NCI-H1092 treated with DMSO at 0.1 percent for 48 hours (cell line): ENCODE measurements around the gene HEG1.
A peak's percentile ranks its signal among the peaks of the same experiment; 100 is the strongest.

ENCODE experiments used
- DNase-seq: peaks from one replicate; lab custom pipeline; 2025; lab: John Stamatoyannopoulos, UW

HEG1 gene

DNA sequence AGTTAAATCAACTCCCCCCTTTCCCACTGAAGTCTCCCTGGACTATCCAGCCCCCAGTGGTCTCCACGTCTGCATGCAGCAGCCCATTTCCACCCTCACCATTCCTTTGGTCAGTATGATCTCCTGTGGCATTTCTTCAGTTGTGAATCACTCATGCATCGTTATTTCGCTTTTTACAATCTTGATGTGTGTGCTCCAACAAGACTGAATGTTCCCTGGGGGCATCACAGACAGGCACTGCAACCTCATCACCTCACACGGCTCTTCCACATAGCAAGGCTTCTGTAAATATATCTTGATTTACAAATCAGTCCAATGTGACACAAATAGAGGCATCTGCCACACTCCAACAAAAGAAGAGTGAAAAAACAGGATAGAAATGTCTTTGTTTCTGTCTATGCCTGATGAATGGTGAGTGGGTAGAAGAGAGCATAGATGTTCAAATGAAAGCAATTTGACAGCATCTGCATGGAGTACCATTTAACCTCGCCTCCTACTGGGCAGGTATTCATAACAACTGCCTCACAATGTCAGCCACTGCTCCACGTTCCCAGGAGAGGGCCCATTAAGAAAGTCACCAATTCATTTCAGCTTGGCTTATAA, 5.2 kb downstream of the HEG1 start:
- no peak for DNase-seq

DNA sequence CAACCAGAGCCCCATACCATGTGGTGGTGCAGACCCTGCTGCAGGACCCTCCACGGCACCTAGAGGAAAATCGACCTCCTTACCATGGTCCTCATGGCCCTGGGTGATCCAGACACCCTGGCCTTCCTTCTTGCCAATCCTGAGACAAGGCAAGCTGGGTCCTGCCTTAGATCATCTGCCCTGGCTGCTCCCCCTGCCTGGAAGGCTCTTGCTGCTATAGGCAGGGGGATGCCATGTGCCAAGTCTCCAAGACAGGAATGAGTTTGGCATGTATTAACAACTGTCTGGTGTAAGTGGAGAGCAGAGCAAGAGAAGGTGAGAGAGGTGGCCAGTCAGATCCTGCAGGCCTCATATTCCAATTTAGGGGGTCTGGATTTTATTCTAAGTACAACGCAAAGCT, 7.5 kb downstream of the HEG1 start:
- no peak for DNase-seq

DNA sequence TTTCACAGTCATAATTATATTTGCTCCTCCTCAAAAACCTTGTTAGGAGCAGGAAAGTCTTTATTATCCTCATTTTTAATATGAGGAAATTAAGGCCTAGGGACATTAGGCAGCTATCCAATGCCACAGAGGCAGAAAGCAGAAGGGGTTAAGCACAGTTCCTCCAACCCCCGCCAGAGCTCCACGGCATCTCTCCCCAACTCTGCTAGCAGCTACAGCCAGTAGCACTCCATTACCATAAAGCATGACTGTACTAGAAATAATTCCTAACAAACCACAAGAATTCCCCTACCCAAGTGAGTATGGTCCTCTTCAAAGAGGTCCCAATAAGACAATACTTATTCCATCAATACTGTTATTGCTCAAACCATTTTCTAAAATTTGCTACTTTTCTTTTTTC, 9.8 kb downstream of the HEG1 start:
- no peak for DNase-seq

DNA sequence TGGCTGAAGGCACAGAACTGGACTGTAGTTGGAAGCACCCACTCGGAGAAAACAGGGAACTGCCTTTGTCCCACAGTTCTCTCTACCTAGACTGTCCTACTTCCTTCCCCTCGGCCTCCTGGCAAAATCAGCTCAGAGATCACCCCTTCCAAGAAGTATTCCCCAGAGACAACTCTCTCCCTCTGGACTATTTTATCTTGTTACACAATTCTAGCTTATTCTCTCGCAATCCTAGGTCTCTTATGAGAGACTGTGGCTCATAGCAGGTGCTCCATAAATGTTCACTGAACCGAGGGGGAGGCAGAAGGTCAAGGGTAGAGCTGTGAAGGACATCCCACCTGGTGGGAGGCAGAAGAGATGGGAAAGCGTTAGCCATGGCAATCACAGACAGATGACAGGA, 10.6 kb downstream of the HEG1 start:
- DNase-seq, result no peak

DNA sequence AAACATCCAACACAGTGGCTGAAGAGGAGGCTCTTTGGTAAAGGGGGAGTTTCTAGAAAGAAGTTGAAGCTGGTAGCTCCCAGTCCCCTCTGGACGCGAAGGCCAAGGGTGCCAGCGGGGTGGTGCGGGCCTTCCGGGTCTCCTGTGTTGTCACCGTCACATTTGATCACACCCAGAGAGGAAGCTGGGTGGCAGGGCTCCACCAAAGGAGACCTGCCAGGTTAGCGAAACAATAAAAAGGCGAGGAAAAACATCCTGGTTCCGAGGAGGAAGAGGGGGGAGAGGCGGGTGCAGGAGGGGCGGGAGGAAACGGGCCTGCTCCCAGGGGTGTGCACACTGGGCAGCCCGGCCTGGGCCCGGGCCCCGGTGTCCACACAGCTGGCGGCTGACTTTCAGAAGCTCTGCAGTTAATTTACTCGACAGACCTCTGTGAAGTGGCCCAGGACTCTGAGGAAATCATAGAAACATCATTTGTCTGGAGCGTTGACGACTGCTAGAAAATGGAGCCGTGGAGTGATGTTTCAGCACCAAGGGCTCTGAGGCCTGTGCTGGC, 12.1 kb downstream of the HEG1 start:
- no peak for DNase-seq

DNA sequence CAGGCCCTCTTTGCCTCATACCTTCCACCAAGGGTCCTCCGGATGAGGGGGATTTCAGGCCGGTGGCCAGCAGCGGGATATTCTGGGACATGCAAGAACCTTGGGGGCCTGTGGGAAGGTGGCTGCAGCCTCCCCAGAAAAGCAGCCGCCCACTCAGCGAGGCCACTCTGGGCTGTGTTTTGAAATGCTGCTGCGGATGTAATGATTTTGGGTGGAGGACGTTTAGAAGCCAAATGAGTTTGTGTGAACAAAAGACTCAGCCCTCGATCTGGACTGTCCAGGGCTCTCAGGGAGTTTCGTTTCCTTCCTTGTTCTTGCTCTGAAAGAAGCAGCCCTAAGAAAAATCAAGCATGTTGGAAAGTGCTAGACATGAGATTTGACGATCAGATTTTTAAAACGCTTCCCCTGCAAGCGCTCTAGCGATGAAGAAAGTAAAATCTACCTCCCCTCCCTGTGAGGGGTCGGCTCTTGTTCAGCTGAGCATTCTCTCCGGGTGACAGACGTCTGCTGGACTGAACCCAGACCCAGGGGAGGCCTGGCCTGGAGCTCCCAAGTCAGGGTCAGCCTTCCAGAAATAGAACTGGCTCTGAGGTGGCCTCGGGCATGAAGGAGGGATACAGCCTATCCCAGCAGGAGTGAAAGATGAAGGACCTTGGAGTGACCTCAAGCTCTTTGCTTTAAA, 12.9 kb downstream of the HEG1 start:
- DNase-seq, result no peak

DNA sequence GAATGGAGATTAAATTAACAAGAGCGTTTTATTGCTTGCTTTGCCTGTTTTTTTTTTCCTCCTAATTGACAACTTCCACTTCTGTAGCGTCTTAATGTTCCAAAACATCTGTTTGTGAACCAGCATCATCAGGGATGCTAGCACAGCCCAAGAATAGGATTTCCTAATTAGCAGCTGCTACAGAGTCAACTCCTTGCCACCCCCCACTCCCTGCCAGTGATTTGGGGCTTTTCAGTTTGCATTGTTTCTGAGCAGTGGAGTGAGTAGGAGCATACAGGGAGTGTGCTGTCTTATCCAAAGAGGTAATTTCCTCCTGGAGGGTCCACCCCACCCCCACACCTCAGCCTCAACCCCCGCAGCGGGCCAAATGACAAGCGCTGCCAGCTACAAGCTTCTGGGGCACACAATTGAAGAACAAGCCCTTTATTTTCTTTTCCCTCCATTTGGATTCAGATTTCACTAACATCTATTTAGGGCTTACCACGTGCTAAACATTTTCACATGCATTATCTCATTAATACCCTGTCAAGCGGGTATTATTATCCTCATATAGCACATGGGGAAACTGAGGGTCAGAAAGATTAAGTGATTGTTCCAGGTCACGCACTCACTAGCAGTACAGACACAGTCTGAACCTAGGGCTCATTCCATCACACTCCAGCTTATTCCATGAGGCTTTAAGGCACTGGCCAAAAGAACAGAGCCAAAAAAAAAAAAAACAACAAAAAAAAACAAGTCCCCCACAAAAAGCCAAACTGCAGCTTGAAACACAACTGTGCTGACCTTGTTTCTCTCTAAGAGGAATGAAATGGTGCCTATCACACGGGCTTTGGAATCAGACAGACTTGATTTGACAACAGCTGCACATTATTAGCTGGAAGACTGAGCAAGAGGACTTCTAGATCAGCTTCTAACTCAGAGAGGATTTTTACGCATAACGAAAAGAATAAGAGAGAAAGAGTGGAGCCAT, 16.4 kb downstream of the HEG1 start:
- DNase-seq, result no peak

DNA sequence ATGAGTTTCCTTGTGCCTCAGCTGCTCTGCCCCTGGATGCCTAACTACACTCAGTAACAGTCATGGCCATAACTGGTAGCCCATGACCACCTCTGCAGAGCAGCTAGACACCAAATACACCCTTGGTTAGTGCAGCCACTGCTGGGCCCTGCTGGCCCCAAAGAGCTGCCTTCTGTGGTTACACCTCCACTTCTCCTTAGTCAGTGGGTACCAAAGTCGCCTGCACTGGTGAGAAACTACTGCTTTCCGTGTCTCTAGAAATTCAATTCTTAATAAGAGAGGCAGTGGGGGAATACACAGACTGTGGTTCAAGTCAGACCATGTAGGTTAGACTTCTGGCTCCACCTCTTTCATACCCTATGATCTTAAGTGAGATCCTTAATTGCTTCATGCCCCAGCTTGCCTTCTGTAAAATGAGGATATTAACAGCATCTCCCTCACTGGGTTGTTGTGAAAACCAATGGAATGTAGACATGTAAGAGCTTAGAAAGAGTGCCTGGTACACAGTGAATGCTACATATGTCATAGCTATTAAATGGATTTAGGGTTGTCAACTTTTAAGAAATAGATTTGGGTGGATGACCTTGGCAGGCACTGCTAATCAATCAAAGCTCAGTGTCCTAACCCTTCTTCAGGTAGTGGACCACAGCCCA, 18.2 kb downstream of the HEG1 start:
- no peak for DNase-seq

DNA sequence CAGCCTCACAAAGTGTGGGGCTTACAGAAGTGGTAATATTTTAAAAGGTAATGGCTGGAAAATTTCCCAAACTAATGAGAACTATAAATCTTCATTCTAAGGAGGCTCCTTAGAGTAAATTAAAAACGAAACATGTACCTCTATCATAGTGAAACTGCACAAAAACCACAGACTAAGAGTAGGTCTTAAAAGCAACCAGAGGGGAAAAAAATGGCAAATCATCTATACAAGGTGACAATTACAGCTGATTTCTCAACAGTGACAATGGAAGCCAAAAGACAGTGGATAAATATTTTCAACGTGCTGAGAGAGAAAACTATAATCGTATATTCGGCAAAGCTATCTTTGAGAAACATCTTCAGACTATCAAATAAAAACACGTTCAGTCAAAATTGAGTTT, 20.6 kb downstream of the HEG1 start:
- DNase-seq, result no peak

DNA sequence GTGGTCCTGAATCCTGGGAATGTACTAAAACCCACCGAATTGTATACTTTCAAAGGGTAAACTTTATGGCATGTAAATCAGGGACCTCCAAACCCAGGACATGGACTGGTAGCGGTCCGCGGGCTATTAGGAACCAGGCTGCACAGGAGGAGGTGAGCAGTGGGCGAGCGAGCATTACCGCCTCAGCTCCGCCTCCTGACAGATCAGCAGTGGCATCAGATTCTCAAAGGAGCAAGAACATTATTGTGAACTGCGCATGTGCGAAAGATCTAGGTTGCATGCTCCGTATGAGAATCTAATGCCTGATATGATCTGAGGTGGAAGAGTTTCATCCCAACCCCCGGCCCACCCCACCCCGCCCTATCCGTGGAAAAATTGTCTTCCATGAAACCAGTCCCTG, 22.2 kb downstream of the HEG1 start:
- DNase-seq, result no peak

DNA sequence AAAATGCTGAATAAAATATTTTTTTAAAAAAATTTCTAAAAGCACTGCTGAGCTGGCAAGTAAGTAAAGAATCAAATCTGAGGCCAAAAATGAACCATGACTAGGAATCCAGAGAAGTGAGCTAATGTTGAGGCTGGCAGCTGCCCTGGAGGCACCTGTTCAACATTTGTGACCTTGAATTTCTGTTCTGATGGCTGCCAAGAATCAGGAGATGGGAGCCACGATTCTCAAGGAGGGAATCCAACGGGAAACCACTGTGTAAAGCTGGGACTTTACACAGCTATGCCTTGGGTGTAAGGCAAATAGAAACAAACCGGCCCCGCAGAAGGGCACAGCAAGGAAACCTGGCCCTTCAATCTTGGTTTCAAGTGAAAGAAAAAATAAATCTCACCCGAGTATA, 22.7 kb downstream of the HEG1 start:
- DNase-seq, result no peak

DNA sequence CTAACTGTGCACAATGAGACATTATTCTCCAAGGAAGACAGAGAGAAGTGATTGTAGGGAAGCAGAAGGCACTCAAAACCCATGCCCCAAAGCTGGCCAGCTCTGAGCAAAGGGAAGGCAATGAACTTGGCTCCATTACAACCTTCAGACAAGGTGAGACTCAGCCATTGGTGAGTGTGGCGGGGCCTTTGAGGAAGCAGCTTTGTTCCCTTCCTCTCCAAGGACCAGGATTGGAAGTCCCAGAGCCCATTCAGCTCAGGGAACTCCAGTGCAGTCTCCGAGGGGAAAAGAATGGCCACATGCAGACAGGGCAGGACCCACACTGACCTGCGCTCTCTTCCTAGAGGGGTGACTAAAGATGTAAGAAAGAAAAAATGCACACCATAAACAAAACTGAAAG, 23.1 kb downstream of the HEG1 start:
- DNase-seq, result no peak

DNA sequence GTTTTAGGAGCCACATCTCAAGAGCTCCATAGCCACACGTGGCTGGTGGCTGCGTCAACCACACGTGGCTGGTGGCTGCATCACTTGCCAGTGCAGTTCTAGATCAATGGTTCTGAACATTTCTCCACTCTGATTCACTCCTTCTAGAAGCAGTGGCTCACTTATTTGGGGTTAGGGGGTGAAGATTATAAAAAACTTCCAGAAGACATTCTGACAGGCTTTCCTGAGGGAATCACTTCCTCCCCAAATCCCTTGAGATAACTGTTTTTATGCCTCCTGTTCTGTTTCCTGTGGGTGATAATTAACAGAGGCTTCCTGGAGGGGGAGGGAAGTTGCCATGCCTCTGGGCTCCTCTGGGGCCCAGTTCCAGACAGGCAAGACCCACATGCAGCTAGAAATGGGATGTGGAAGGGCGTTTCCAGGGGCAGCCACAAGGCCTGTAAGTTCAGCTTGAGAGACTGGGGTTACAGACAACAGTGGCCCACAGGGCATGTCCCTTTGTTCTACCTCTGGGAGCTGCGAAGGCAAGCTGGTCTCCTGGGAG, 23.6 kb downstream of the HEG1 start:
- no peak for DNase-seq

DNA sequence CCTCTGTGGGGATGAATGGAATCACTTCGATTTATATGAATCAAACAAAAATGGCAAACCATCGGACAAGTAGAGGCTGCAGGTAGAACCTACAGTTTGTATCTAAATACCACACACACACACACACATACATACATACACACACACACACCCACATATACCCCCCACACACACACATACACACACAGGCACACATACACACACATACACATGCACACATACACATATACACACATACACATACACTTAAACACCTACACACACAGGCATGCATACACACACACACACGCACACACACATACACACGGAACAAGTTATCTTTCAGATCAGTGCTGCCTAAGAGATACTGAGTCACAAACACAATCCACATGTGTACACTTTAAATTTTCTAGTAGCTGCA, 24.3 kb downstream of the HEG1 start:
- DNase-seq, result no peak

DNA sequence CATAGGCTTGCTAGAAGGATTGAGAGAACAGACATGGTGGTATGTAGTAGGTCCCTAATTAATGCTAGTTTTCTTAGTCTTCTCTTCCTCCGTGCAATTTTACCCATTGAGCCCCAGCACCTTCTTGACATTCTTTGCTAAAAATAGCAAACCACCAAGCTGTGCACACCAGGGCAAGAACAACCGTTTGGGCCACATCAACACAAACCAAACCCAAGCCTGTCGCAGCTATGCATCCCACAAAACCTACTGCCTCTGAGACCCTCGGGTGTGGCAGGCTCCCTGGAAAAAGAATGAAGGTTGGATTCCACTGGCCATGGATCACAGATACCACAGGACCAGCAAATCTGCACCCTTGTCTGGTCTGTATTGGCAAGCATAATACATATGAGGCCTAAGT, 27.1 kb downstream of the HEG1 start:
- no peak for DNase-seq

DNA sequence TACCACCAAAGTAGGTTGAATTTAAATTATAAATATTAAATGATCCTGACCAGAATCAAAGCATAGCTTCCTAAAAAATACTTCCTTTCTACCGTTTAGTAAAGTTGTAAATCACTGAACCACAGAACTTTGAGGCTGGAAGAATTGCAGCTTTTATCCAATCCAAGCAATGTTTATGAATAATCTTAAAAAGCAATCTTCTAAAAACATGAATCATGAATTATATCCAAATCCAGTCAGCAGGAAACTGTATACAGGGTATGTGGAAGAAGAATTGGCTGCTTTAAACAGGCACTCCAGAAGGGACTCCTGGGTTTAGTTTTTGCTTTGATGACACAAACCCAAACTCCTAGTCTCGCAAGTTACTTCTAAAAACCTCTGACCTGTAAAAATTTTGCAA, 30.2 kb downstream of the HEG1 start:
- no peak for DNase-seq

DNA sequence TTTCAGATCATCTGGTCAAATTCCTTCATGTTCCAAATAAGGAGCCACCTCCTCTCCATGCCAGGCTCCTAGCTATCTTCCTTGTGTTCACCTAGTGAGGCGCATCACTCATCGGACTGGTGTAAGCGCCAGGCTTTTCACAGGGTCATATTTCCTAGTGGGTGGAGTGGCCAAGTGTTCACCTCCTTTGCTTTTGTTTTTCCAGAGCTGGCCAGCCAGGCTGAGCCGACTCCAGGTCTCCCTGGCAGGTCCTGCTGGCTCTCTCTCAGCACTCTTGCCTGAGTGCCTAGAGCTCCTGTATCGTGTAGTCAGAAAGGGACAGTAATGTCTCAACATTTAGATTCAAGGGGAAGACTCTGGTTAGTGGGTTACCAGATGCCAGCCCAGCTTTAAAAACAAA, 31.0 kb downstream of the HEG1 start:
- DNase-seq, result peak; percentile 15

DNA sequence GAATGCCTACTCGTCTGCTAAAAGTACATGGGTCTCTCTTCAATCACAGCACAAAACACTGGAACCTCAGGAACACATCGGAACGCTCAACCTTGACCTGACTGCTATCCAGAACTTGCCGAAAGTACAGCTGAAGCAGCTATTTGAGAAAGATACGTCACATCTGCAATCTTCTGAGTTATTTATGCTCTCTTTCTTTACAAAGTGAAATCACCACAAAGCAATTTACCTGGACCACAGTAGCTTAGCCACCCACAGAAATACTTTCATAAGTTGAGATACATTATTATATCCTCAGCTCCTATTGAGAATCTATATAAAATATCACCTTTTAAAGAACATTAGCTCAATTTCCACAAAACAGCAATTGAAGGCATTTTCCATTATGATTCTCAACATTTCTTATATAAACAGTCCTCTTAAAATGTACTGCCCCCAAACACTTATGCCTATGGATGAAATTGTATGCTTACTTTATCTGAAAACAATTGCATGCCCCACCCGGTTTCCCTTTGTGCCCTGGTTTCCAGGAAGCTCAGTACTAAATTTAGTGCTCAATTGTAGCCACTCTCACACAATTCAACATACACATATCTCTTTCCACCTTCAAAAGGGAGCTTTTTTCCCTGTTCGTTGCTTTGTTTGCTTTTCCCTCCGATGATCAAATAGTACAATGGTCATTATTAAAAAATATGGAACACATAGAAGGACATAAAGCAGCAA, 31.8 kb downstream of the HEG1 start:
- no peak for DNase-seq

DNA sequence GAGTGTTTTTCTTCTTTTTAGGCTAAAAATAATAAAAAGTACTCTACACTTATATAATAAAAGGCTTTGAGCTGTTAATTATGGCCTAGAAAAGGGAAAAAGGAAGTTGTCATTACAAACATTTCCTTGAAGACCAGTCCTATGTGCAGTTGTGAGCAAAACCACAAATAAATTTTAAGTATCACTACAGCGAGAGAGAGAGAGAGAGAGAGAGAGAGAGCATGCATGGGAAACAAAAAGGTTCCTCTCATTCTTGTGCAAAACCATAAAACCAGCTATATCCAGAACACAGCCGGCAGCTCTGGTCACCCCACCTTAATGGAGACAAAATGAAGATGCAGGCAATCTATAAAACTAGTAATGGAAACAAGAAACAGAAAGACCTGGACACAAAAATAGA, 33.6 kb downstream of the HEG1 start:
- no peak for DNase-seq

DNA sequence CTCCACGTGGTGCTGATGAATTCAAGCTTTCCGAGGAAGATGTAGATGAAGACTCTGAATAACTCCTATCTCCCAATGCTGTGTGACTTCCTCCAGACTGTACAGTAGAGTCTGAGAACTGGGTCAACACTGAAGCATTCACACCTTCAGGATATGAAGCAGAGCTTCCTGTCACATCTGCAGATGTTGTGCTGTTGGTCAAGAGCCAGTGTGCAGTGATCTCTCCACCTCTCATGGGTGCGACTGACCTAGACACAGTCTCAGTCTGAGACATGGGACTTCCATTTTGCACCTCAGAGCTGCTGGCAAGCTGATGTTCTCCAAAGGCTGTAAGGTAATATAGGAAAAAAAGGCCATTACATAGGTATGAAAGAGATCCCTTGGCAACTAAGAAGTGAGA, 36.5 kb downstream of the HEG1 start:
- no peak for DNase-seq

DNA sequence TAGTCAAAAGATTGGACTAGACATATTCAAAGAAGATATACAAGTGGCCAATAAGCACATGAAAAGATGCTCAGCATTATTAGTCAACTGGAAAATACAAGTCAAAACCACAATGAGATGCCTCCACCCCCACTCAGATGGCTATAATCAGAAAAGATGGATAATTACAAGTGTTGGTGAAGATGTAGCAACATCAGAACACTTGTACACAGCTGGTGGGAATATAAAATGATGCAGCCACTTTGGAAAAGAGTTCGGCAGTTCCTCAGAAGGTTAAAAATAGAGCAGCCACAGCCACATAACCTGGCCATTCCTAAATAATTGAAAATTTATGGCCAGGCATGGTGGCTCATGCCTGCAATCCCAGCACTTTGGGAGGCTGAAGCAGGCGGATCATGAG, 38.4 kb downstream of the HEG1 start:
- no peak for DNase-seq
